Measurements from ENCODE around the gene ZFP36L1.

GRCh38 chr14:68741839-68742470, 50.9 kb downstream of the ZFP36L1 start:
- no peak for TF ChIP-seq POLR2AphosphoS5 (IDR thresholded peaks at IDR 0.05; ENCODE audit: borderline replicate concordance, low read depth, low read length)
- TF ChIP-seq EZH2 (IDR thresholded peaks at IDR 0.05) = no peak

All from SK-N-MC (cell line).